ENCODE results near the gene CEP57L1. TPM values are rescaled to one million over a fixed set of nuclear protein-coding genes. Genes with fewer than 3 reads are reported as not detected.

Gene CEP57L1
- total and polyA plus RNA-seq, 3 donors from 2014 or later, result 32.5 to 50.6 (median 32.7) TPM

DNA sequence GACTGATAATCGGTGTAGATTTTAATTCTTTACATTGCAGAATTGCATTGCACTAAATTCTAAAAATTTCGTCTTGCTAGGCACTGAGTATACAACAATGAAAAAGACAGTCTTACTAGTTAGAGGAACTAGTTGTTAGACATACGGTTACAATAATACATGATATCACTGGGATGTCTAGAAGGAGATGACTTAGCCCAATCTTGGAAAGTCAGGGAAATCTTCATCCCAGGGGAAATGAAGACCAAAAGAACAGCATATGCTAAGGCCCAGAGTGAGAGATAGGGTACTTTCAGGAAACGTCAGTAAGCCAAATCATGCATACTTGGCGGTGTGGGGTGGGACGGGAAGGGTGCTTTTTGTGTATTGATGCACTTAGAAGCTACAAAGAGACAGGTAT, 901 bp downstream of the CEP57L1 start:
- Histone ChIP-seq H3K4me1 (peaks cover 19% of the 10 kb centered on the region), H3K27me3 (no peaks in the 10 kb centered on the region), H3K9me3 (no peaks in the 10 kb centered on the region), H3K27ac (no peak overlapping the region), H3K4me3 (peak overlapping the region in 1 of 2 donors; percentile 89), H3K36me3 (ENCODE audit: low read depth, missing control alignments) (no peaks in the 10 kb centered on the region)
- 29 to 38% methylated on average over 6 of the region's 6 CpGs for WGBS, 2 donors
- no peak for TF ChIP-seq POLR2A (IDR thresholded peaks at IDR 0.05)
- TF ChIP-seq, protein P1, sequence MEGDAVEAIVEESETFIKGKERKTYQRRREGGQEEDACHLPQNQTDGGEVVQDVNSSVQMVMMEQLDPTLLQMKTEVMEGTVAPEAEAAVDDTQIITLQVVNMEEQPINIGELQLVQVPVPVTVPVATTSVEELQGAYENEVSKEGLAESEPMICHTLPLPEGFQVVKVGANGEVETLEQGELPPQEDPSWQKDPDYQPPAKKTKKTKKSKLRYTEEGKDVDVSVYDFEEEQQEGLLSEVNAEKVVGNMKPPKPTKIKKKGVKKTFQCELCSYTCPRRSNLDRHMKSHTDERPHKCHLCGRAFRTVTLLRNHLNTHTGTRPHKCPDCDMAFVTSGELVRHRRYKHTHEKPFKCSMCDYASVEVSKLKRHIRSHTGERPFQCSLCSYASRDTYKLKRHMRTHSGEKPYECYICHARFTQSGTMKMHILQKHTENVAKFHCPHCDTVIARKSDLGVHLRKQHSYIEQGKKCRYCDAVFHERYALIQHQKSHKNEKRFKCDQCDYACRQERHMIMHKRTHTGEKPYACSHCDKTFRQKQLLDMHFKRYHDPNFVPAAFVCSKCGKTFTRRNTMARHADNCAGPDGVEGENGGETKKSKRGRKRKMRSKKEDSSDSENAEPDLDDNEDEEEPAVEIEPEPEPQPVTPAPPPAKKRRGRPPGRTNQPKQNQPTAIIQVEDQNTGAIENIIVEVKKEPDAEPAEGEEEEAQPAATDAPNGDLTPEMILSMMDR (IDR thresholded peaks at IDR 0.05), result no peak
- intact Hi-C loops (cut with DNase I; ENCODE audit: low total_unique reads), result no loop called here
- no peak for DNase-seq

DNA sequence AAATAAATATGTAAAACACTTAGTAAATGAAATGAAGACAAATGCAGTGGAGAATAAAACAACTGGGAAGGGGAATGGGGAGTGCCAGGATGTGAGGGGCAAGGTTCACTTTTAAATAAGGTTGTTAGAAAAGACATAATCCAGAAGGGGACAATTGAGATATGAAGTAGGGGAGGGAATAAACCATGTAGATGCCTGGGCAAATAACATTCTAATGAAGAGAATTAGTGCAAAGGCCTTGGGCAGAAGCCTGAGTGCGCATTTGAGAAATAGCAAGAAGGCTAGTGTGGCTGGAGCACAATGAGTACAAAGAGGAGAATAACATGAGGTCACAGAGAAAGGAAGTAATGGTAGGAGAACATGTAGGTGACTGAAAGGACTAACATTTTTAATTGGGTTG, 2.4 kb downstream of the CEP57L1 start:
- TF ChIP-seq POLR2A (IDR thresholded peaks at IDR 0.05), result no peak
- TF ChIP-seq, protein P1 (IDR thresholded peaks at IDR 0.05), result no peak
- 100% methylated on average over 1 of the region's 1 CpG for WGBS, 2 donors
- DNase-seq, result no peak
- Histone ChIP-seq H3K36me3 (ENCODE audit: low read depth, missing control alignments) (no peaks in the 10 kb centered on the region), H3K9me3 (no peaks in the 10 kb centered on the region), H3K27ac (no peak overlapping the region), H3K4me1 (peaks cover 11% of the 10 kb centered on the region), H3K4me3 (no peak overlapping the region), H3K27me3 (no peaks in the 10 kb centered on the region)
- intact Hi-C loops (cut with DNase I; ENCODE audit: low total_unique reads), result no loop called here

DNA sequence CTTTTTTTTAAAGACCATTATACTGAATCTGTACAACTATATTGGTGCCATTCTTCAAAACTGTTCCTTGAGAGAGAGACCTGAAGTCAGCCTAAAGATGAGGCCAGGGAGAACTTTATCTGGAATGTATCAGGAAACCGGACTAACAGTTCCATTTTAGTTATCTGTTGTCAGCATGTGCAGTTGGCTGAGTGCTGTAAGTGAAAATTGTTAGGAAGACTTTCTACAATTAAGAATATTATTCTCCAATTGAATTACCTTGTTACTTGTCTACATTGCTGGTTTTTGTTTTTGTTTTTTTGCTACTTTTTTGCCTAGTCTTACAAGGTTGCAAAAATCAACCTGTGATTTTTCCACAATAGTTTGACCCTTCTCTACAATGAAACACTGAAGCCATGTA, 7.5 kb downstream of the CEP57L1 start:
- H3K4me3 ChIP-seq, result no peak overlapping the region
- no peak for TF ChIP-seq POLR2A (IDR thresholded peaks at IDR 0.05)
- TF ChIP-seq, protein P1 (IDR thresholded peaks at IDR 0.05), result no peak
- intact Hi-C loops (cut with DNase I; ENCODE audit: low total_unique reads), result no loop called here
- H3K27ac ChIP-seq, result no peak overlapping the region
- DNase-seq, result no peak
- no peaks in the 10 kb centered on the region for H3K27me3 ChIP-seq
- WGBS, 2 donors, result 9 to 24% methylated on average over 1 of the region's 1 CpG
- H3K4me1 ChIP-seq, result no peaks in the 10 kb centered on the region
- H3K9me3 ChIP-seq, result no peaks in the 10 kb centered on the region
- H3K36me3 ChIP-seq (ENCODE audit: low read depth, missing control alignments), result no peaks in the 10 kb centered on the region

DNA sequence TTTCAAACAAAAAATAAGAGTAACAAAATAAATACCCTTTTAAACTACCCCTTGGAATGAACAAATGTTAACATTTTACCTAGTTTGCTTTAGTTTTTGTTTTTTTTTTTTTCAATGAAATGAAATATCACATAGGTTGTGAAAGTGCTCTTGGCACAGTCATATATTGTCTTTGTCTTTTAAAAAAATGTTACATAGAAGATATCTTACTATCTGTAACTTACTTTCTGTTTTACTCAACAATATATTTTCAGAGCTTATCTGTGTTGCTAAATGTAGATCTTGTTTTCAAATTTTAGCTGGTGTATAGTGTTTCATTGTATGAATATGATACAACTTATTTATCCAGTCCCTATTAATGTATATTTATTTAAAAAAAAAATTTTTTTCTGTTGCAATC, 8.6 kb downstream of the CEP57L1 start:
- no peaks in the 10 kb centered on the region for H3K4me1 ChIP-seq
- no peaks in the 10 kb centered on the region for H3K9me3 ChIP-seq
- no peak overlapping the region for H3K27ac ChIP-seq
- H3K27me3 ChIP-seq, result no peaks in the 10 kb centered on the region
- intact Hi-C loops (cut with DNase I; ENCODE audit: low total_unique reads), result no loop called here
- no peaks in the 10 kb centered on the region for H3K36me3 ChIP-seq (ENCODE audit: low read depth, missing control alignments)
- no peak for TF ChIP-seq POLR2A (IDR thresholded peaks at IDR 0.05)
- TF ChIP-seq, protein P1 (IDR thresholded peaks at IDR 0.05), result no peak
- H3K4me3 ChIP-seq, result no peak overlapping the region
- DNase-seq, result no peak

DNA sequence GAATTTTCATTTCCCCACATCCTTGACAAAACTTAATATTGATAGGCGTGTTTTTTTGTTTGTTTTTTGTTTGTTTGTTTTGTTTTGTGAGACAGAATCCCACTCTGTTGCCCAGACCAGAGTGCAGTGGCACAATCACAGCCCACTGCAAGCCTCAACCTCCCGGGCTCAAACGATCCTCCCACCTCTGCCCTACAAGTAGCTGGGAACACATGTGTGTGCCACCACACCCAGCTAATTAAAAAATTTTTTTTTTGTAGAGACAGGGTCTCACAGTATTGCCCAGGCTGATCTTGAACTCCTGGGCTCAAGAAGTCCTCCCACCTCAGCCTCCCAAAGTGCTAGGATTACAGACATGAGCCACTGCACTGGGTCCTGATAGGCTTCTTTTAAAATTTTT, 9.2 kb downstream of the CEP57L1 start:
- TF ChIP-seq, protein P1 (IDR thresholded peaks at IDR 0.05), result no peak
- H3K4me3 ChIP-seq, result no peak overlapping the region
- DNase-seq, result no peak
- H3K36me3 ChIP-seq (ENCODE audit: low read depth, missing control alignments), result no peaks in the 10 kb centered on the region
- H3K4me1 ChIP-seq, result no peaks in the 10 kb centered on the region
- H3K9me3 ChIP-seq, result no peaks in the 10 kb centered on the region
- WGBS, 2 donors, result 88 to 93% methylated on average over 3 of the region's 3 CpGs
- H3K27ac ChIP-seq, result no peak overlapping the region
- H3K27me3 ChIP-seq, result no peaks in the 10 kb centered on the region
- intact Hi-C loops (cut with DNase I; ENCODE audit: low total_unique reads), result no loop called here
